Neural crest cell (in vitro differentiated cells): ENCODE data around the gene SERTAD2. TPM values are rescaled to one million over a fixed set of nuclear protein-coding genes. Genes with fewer than 3 reads are reported as not detected.
A peak's percentile ranks its signal among the peaks of the same experiment; 100 is the strongest.

Experiments used
- DNase-seq: peaks from one replicate; pipeline ENCODE4 v3.0.0; 2021; ENCODE audit warnings: low read depth, mixed read lengths, low spot score
- H3K27ac Mint-ChIP-seq: one replicate; pipeline ENCODE4 v1.8.0; 2021; ENCODE audit warnings: mild to moderate bottlenecking, mixed read lengths; ENCODE audit not compliant: unreplicated experiment
- H3K27me3 Mint-ChIP-seq: 2 replicates; pipeline ENCODE4 v1.8.0; 2021; ENCODE audit warnings: low read depth, mild to moderate bottlenecking, mixed read lengths
- H3K36me3 Mint-ChIP-seq: 2 replicates; pipeline ENCODE4 v1.8.0; 2021; ENCODE audit warnings: low read depth, mild to moderate bottlenecking, mixed read lengths
- H3K4me1 Mint-ChIP-seq: 2 replicates; pipeline ENCODE4 v1.8.0; 2021; ENCODE audit warnings: mixed read lengths
- H3K4me3 Mint-ChIP-seq: one replicate; pipeline ENCODE4 v1.8.0; 2021; ENCODE audit warnings: mild to moderate bottlenecking, mixed read lengths
- H3K9me3 Mint-ChIP-seq: 2 replicates; pipeline ENCODE4 v1.8.0; 2021; ENCODE audit warnings: mixed read lengths
- CTCF ChIP-seq: fragments of 200-600 bp; sonication (generic); conservative IDR thresholded peaks from 2 replicates; pipeline ENCODE4 v1.5.0; 2021; ENCODE audit warnings: antibody characterized with exemption, mild to moderate bottlenecking
- total RNA-seq: library from RNA; stranded (reverse); gene quantifications from 2 replicates; pipeline ENCODE4 v1.2.1, GENCODE V29; 2021

Gene SERTAD2
- total RNA-seq, 1 donor from 2014 or later = 16.8 TPM

GRCh38 chr2:64613276-64613675 lies 40.4 kb downstream of the SERTAD2 start:
- no peak overlapping the region for H3K27ac Mint-ChIP-seq
- H3K4me1 Mint-ChIP-seq = peaks cover 26% of the 10 kb centered on the region
- peaks cover 2% of the 10 kb centered on the region for H3K9me3 Mint-ChIP-seq
- TF ChIP-seq CTCF = no peak
- no peak overlapping the region for H3K4me3 Mint-ChIP-seq
- peaks cover 11% of the 10 kb centered on the region for H3K27me3 Mint-ChIP-seq
- DNase-seq = no peak
- H3K36me3 Mint-ChIP-seq = no peaks in the 10 kb centered on the region

DNA sequence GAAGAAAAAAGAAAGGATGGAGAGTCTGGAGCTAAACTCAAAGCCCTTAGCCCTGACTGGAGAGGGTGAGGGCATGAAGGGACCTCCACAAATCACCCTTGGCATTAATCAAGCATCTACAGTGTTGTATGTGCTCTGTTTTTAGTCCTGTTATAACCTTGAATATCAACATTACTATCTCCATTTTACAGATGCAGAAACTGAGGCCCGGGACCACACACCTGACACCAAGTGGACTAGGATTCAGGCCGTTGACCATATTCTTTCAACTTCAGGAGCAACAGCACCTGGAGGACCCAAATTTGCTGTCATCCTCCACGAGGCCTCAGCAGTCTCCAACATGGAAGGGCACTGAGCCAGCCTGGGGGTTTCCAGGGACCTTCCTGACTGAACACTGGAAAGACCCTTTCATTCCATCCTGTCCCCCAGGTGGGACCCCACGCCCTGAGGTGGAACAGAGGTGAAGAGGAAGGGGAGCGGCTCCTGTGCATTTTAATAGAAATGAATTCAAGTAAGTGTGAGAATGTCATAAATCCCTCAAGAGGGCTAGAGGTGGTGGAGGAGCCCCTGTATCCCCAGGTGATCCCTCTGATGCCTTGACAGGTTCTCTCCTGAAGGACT lies 41.0 kb downstream of the SERTAD2 start:
- TF ChIP-seq CTCF = no peak
- Mint-ChIP-seq H3K4me3 (no peak overlapping the region), H3K27me3 (peaks cover 11% of the 10 kb centered on the region), H3K36me3 (no peaks in the 10 kb centered on the region), H3K4me1 (peaks cover 20% of the 10 kb centered on the region), H3K27ac (no peak overlapping the region), H3K9me3 (peaks cover 2% of the 10 kb centered on the region)
- DNase-seq = no peak

GRCh38 chr2:64610316-64610855 lies 43.3 kb downstream of the SERTAD2 start:
- H3K4me3 Mint-ChIP-seq = peak overlapping the region; percentile 17
- no peaks in the 10 kb centered on the region for H3K36me3 Mint-ChIP-seq
- DNase-seq = no peak
- peaks cover 11% of the 10 kb centered on the region for H3K27me3 Mint-ChIP-seq
- peaks cover 12% of the 10 kb centered on the region for H3K4me1 Mint-ChIP-seq
- no peak for TF ChIP-seq CTCF
- H3K27ac Mint-ChIP-seq = no peak overlapping the region
- no peaks in the 10 kb centered on the region for H3K9me3 Mint-ChIP-seq

- Mint-ChIP-seq H3K36me3 (no peaks in the 10 kb centered on the region), H3K9me3 (no peaks in the 10 kb centered on the region), H3K4me1 (peaks cover 12% of the 10 kb centered on the region), H3K4me3 (peak overlapping the region; percentile 79), H3K27ac (no peak overlapping the region), H3K27me3 (peaks cover 11% of the 10 kb centered on the region)
- no peak for DNase-seq
- TF ChIP-seq CTCF = no peak
These were observed 43.8 kb downstream of the SERTAD2 start for GRCh38 chr2:64609942-64610281.

DNA sequence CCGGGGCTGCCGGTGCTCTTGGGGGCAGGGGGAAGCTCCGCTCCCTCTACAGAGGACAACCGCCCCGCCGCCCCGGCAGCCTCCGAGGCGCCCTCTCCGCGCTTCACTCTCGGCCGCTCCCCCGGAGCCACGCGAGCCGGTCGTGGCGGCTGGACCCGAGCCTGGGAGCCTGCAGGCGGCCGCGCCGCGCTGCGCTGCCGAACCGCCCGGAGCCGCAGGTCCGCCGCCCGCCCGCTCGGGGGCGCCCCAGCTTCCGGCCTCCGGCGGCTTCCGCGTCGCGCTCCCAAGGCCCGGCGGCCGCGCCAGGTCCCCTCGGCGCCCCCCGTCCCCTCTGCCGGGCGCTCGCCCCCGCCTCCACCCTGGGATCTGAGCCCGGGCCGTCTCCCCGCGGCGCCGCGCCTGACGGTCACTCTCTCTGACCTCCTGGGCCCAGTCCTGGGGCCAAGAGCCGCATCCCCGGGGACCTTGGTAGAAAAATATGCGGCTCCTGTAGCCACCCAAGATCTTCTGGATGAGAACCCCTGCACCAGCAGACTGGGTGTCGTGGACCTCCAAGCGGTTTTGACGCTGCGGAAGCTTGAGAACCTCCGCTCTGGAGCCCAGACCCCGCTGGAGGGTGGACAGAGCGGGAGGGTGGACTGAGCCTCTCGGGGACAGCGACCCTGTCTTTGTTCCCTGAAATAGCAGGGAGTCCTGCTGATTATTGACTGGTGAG lies 44.3 kb downstream of the SERTAD2 start:
- H3K27me3 Mint-ChIP-seq = peaks cover 11% of the 10 kb centered on the region
- TF ChIP-seq CTCF = peak; percentile 56
- peaks cover 12% of the 10 kb centered on the region for H3K4me1 Mint-ChIP-seq
- H3K27ac Mint-ChIP-seq = peak overlapping the region; percentile 43
- peak; percentile 57 for DNase-seq
- no peaks in the 10 kb centered on the region for H3K36me3 Mint-ChIP-seq
- H3K9me3 Mint-ChIP-seq = peaks cover 5% of the 10 kb centered on the region
- H3K4me3 Mint-ChIP-seq = peak overlapping the region; percentile 79
